ENCODE results near the gene LHFPL3.

The LHFPL3 gene

DNA sequence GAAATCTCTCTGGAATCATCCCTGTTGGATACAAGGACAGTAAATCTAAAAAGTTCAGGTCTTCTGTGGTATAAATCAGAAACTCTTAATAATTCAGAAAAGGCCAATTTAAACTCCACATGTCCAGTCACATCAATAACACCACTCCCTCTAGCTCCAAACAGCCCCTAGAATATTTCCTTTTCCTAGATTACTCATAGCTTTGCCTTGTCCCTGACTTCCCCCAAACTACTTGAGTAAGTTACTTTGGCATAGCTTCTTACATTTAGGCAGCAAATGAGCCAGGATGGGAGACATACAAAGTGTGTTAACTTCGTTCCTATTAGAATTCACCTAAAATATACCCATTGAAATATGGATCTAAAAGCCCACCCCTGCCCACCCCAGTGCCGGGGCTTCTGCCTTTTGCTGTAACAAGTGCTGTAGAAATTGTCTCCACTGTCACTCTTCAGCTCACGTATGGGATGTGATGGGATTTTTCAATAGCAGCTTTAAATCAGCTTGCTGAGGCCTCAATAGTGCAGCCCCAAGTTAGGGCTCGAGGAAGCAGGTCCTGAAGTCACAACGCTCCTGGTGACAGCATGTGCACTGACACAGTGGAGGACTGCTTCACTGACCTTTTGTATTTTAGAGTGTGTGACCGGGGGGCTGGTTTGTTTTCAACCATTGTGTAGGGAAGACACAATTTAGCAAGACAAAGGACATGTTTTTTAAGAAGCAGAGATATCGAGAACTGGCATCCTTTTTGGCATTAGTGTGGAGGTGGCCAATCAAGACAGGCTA is 467.4 kb downstream of the LHFPL3 start:
- no peak for DNase-seq (ENCODE audit: low read depth in 3 of 3)

DNA sequence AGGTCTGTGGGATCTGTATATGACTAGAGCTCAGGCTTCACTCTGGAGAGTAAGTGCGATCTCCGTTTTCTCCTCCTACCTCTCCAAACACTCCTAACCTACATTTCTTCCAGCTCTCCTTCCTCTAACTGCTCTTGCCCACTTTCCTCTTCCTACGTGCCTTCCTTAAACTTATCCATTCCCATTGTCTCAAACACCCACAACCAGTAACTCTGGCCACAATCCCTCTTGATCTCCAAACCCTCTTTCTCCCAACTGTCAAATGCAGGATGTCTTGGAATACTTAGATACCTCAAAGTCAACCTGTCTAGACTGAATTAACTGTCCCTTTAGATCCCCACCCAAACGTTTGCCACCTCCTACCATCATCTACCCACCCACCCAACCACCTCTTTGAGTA is 471.9 kb downstream of the LHFPL3 start:
- no peak for DNase-seq (ENCODE audit: low read depth in 3 of 3)

DNA sequence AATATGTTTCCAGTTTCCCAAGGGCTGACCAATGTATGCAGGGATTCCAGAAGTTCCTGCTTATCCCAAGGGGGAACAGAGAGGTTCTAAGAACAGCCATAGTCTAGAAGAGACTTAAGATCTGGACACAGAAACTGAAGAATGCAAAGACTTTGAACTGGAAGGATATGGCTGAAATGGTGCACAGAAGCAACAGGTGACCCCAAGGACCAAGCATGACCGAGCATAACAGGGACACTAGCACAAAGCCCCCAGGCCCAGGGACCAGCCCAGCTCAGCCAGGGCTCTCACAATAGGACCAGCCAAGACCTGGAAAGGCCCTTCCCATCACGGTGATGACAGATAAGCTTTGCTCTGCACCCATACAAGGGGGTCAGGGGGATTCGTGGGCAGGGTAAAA is 472.6 kb downstream of the LHFPL3 start:
- no peak for DNase-seq (ENCODE audit: low read depth in 3 of 3)

DNA sequence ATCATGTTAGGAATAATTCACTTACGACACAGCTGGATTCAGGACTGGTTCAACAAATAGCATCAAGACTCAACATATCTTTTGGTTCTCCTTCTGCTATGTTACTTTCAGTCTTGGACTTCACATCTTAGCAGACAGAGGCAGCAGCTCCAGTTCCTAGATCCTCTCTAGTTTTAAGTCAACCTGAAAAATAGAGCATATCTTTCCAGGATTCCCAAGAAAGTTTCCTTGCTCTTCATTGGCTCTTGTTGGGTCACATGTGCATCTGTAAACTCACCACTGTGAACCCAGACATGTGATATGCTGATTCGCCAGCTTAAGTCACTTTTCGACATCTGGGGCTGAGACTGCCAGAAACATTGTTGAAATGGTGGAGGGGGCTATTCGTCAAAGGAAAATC is 475.5 kb downstream of the LHFPL3 start:
- DNase-seq (ENCODE audit: low read depth in 3 of 3), result no peak

- DNase-seq (ENCODE audit: low read depth in 3 of 3), result no peak
Observed at GRCh38 chr7:104804696-104805095, 476.3 kb downstream of the LHFPL3 start.

GRCh38 chr7:104805449-104806317 is 477.3 kb downstream of the LHFPL3 start:
- DNase-seq (ENCODE audit: low read depth in 3 of 3), result no peak

DNA sequence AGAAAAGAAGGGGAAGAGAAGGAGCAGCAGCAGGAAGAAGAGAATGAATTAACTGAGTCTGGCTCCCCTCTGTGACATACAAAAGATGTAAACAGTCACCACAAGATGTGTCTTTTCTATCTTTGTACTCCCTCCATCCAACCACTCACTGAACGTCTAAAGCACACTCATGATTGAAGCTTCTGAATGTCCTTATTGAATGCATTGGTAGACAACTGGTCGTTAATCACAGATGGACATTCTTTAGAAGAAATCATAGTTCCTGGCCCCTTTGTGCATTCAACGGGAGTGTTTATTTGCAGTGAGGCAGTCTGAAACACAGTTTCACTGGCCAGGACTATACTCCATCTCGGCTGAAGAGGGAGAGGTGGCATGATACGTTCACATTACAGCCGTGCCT is 479.3 kb downstream of the LHFPL3 start:
- no peak for DNase-seq (ENCODE audit: low read depth in 3 of 3)

GRCh38 chr7:104809906-104810305 is 481.5 kb downstream of the LHFPL3 start:
- DNase-seq (ENCODE audit: low read depth in 3 of 3), result no peak

- no peak for DNase-seq (ENCODE audit: low read depth in 3 of 3)
Observed at GRCh38 chr7:104814126-104814525, 485.7 kb downstream of the LHFPL3 start.

- DNase-seq (ENCODE audit: low read depth in 3 of 3), result no peak
Observed at GRCh38 chr7:104814671-104815400, 486.4 kb downstream of the LHFPL3 start.

DNA sequence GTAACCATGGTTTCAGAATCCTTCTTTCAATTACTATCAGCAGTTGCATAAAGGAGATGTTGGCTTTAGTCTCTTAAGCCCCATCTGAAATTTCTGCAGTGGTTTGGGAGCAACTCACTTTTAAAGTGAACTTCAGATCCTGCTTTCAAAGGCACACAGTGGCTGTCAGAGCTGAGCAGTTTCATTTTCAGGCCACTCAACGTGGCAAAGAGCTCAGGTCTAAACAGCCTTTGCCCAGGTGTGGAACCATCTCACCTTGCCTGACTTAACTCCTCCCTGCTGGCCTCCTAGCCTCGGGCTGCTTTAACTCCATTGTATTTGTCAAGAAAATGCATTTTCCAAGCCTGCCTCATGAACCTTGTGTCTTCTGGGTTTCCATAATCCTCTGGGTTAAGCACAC is 488.1 kb downstream of the LHFPL3 start:
- DNase-seq (ENCODE audit: low read depth in 3 of 3), result no peak

DNA sequence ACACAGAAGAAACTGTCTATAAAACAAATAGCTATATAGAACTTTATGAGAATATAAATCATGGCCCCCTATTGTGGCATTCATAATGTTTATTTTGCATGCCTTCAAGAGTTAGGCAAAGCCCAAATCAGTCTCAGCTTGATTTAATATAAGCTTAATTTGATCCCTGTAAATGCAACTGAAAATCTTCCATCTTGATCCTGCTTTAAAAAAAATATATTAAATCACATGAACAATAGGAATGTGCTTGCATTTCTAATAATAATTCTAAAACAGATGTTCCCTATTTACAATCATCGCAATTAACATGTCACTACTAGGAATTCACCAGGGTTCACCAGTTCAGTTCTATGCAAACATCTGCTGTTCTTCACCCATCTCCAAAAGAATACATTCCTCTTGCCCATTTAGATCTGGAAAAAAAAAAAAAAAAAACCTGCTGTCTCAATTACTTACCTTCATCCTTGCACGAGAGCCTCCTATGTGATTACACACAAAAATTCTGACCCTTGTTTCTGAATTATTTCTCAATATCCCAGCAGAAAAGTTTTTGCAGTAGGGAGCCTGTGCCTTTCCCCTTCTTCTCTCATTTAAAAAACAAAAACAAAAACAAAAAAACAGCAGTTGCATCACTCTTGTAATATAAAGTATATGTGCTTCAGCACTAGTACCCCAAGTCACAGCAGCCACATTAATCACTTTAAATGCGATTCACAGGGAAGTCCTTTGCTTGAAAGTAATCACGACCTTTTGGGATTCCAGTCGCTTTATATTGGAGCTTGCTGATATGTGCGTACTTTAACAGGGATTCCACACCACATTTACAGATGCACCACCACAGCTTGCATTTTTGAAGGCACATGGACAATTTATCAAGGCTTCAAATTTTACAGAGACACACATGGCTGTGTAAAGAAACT is 490.8 kb downstream of the LHFPL3 start:
- no peak for DNase-seq (ENCODE audit: low read depth in 3 of 3)

- no peak for DNase-seq (ENCODE audit: low read depth in 3 of 3)
Observed at GRCh38 chr7:104820836-104821535, 492.6 kb downstream of the LHFPL3 start.

- no peak for DNase-seq (ENCODE audit: low read depth in 3 of 3)
Observed at GRCh38 chr7:104823177-104823576, 494.8 kb downstream of the LHFPL3 start.

DNA sequence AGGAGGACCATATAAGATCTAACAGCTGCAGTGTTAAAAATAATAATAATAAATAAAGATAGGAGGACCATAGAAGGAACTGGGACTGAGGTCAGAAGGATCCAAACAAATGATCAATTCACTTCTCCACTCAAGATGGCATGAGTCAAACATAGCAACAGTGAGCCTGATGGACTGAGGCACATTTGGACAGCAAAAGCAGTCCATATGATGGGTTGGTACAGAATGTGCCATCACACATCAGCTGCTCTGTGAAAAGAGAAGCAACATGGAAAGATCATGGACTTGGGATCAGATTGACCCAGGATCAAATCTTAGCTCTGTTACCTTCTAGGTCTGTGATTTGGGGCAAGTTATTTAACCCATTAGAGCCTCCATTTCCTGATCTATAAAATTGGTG is 496.7 kb downstream of the LHFPL3 start:
- no peak for DNase-seq (ENCODE audit: low read depth in 3 of 3)

- no peak for DNase-seq (ENCODE audit: low read depth in 3 of 3)
Observed at GRCh38 chr7:104826135-104826534, 497.7 kb downstream of the LHFPL3 start.

- DNase-seq (ENCODE audit: low read depth in 3 of 3), result no peak
Observed at GRCh38 chr7:104836976-104837375, 508.6 kb downstream of the LHFPL3 start.

DNA sequence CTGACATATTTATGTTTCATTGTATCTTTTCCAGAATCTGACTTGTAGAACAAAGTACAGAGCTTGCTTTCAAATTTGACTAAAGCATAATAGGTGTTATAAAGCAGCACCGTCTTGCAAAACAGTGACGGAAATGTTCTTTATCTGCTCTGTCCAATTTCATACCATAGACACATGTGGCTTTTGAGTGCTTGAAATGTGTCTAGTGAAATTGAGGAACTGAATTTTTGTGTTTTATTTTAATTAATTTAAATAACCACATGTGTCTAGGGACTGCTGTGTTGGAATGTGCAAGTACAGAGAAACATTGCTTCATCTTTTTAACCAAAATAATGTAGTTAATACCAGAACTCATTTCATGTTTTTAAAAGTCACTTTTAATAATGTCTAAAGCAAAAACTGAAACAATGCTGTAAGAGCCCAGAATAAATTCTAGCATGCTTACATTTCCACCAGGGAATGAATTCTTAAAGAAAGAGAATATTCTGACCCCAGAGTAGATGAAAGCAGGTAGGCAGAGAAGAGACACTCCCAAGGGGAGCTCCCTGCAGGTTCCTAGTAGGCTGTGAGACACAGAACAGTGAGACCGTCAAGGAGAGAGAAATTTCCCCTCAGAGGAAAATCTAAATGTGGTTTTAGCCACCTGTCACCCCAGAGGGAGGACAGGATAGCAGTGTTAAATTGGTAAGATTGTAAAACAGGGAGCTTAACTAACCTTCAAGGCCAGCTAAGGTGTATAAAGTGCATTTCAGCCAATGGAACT is 510.3 kb downstream of the LHFPL3 start:
- DNase-seq (ENCODE audit: low read depth in 3 of 3), result no peak

- no peak for DNase-seq (ENCODE audit: low read depth in 3 of 3)
Observed at GRCh38 chr7:104839842-104840241, 511.4 kb downstream of the LHFPL3 start.

- no peak for DNase-seq (ENCODE audit: low read depth in 3 of 3)
Observed at GRCh38 chr7:104841798-104842197, 513.4 kb downstream of the LHFPL3 start.
